GM12878 (cell line): Measurements from ENCODE around the gene KAZN. TPM values are rescaled to one million over a fixed set of nuclear protein-coding genes. Genes with fewer than 3 reads are reported as not detected.

Experiments used
- RAD21 ChIP-seq: IDR thresholded peaks from 2 replicates; pipeline ENCODE4 v1.6.1; 2011; ENCODE audit warnings: mild to moderate bottlenecking, low read depth, low read length, moderate library complexity; ENCODE audit not compliant: insufficient read depth
- STAT3 ChIP-seq: IDR thresholded peaks from 2 replicates; pipeline ENCODE4 v1.6.1; 2011; ENCODE audit warnings: low read depth, low read length, improper control_type of control experiment
- TCF12 ChIP-seq: IDR thresholded peaks from 2 replicates; pipeline ENCODE4 v1.6.1; 2011; ENCODE audit warnings: low read depth, mild to moderate bottlenecking, low read length
- polyA plus RNA-seq, 11 experiments: library from polyadenylated mRNA; depleted of rRNA in 4 of 11; unstranded in 6 of 11; stranded (reverse) in 5 of 11; fragments of >200 nt; fragmentation: Nextera tagmentation in 4 of 11; fragmentation: Illumina TruSeq in 1 of 11; extraction: Ambion mirVana in 4 of 11; extraction: Trizol in 1 of 11; gene quantifications; 1 replicate in 1 of 11; 2 replicates in 10 of 11; pipeline versions ENCODE4 v1.2.1 to v1.2.3, GENCODE V29; 2011 to 2016; ENCODE audit warnings: inconsistent platforms in 2 of 11, missing spikeins in 2 of 11, low read depth in 1 of 11
- total RNA-seq, 4 experiments: library from RNA; depleted of rRNA in 3 of 4; stranded (reverse); fragments of >200 nt in 3 of 4; fragmentation: Illumina TruSeq in 1 of 4; extraction: Trizol in 1 of 4; gene quantifications; 2 replicates each; pipeline versions ENCODE4 v1.2.1 to v1.2.3, GENCODE V29; 2013 to 2021
- TF ChIP-seq, protein P1 (sequence below), 3 experiments: IDR thresholded peaks in 2 of 3; conservative IDR thresholded peaks in 1 of 3; 2 replicates each; pipeline ENCODE4 v1.5.1; 2011; ENCODE audit warnings: low read depth in 3 of 3, low read length in 3 of 3, mild to moderate bottlenecking in 3 of 3, control low read depth in 2 of 3, moderate library complexity in 2 of 3, inconsistent platforms in 1 of 3, mixed read lengths in 1 of 3; ENCODE audit not compliant: control insufficient read depth in 2 of 3, insufficient read depth in 1 of 3; ENCODE audit errors: extremely low read depth in 1 of 3
- TF ChIP-seq, protein P2 (sequence below): IDR thresholded peaks from 2 replicates; pipeline ENCODE4 v1.6.1; 2012; ENCODE audit warnings: mild to moderate bottlenecking, low read depth, low read length
- TF ChIP-seq, protein P3 (sequence below): fragments of 450-650 bp; IDR thresholded peaks from 2 replicates; pipeline ENCODE4 v1.6.1; 2014; ENCODE audit warnings: mild to moderate bottlenecking

Gene KAZN
- total and polyA plus RNA-seq, 10 of the 15 experiments (the other 5 are each of a cell fraction or from before 2014, with no cell fraction given), result 0.72 to 4.0 (median 1.2) TPM

DNA sequence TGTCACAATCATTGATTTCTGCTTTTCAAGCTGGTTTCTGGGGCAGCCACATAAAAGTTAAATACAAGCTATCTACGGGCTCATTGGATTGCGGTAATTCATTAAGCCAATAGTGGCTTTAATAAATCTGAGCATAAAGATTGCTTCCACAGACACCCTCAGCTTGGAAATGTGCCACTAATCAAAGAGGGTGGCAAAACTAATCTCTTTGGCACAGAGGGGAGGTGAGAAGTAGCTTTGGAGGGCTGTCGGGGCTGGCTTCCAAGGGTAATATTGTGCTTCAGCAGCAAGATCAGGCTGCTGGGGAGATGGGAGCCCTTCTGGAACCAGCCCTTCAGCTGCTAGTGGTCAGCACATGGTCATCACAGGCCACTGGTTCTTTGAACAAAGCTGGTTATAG, 21.2 kb upstream of the KAZN start (continued):
- TF ChIP-seq, protein P1, sequence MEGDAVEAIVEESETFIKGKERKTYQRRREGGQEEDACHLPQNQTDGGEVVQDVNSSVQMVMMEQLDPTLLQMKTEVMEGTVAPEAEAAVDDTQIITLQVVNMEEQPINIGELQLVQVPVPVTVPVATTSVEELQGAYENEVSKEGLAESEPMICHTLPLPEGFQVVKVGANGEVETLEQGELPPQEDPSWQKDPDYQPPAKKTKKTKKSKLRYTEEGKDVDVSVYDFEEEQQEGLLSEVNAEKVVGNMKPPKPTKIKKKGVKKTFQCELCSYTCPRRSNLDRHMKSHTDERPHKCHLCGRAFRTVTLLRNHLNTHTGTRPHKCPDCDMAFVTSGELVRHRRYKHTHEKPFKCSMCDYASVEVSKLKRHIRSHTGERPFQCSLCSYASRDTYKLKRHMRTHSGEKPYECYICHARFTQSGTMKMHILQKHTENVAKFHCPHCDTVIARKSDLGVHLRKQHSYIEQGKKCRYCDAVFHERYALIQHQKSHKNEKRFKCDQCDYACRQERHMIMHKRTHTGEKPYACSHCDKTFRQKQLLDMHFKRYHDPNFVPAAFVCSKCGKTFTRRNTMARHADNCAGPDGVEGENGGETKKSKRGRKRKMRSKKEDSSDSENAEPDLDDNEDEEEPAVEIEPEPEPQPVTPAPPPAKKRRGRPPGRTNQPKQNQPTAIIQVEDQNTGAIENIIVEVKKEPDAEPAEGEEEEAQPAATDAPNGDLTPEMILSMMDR (IDR thresholded peaks at IDR 0.05 in 2 of 3, conservative IDR thresholded peaks at IDR 0.05 in 1 of 3; ENCODE audit: control insufficient read depth in 2 of 3, extremely low read depth in 1 of 3, insufficient read depth in 1 of 3, low read depth in 3 of 3, low read length in 3 of 3), result no peak
- TF ChIP-seq, protein P2, sequence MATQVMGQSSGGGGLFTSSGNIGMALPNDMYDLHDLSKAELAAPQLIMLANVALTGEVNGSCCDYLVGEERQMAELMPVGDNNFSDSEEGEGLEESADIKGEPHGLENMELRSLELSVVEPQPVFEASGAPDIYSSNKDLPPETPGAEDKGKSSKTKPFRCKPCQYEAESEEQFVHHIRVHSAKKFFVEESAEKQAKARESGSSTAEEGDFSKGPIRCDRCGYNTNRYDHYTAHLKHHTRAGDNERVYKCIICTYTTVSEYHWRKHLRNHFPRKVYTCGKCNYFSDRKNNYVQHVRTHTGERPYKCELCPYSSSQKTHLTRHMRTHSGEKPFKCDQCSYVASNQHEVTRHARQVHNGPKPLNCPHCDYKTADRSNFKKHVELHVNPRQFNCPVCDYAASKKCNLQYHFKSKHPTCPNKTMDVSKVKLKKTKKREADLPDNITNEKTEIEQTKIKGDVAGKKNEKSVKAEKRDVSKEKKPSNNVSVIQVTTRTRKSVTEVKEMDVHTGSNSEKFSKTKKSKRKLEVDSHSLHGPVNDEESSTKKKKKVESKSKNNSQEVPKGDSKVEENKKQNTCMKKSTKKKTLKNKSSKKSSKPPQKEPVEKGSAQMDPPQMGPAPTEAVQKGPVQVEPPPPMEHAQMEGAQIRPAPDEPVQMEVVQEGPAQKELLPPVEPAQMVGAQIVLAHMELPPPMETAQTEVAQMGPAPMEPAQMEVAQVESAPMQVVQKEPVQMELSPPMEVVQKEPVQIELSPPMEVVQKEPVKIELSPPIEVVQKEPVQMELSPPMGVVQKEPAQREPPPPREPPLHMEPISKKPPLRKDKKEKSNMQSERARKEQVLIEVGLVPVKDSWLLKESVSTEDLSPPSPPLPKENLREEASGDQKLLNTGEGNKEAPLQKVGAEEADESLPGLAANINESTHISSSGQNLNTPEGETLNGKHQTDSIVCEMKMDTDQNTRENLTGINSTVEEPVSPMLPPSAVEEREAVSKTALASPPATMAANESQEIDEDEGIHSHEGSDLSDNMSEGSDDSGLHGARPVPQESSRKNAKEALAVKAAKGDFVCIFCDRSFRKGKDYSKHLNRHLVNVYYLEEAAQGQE, result no peak
- TF ChIP-seq RAD21 (no peak), TCF12 (no peak), STAT3 (no peak)
- TF ChIP-seq, protein P3, sequence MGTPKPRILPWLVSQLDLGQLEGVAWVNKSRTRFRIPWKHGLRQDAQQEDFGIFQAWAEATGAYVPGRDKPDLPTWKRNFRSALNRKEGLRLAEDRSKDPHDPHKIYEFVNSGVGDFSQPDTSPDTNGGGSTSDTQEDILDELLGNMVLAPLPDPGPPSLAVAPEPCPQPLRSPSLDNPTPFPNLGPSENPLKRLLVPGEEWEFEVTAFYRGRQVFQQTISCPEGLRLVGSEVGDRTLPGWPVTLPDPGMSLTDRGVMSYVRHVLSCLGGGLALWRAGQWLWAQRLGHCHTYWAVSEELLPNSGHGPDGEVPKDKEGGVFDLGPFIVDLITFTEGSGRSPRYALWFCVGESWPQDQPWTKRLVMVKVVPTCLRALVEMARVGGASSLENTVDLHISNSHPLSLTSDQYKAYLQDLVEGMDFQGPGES, result no peak
